A549 (cell line): ENCODE measurements around the gene BANP.

Experiments used
- CHD4 ChIP-seq: fragments of 200-600 bp; sonication (generic); IDR thresholded peaks from 2 replicates; pipeline ENCODE4 v1.6.1; 2016; ENCODE audit warnings: antibody characterized with exemption, mild to moderate bottlenecking, borderline replicate concordance
- EHMT2 ChIP-seq: fragments of 200-600 bp; sonication (generic); IDR thresholded peaks from 2 replicates; pipeline ENCODE4 v1.6.1; 2016; ENCODE audit warnings: antibody characterized with exemption, low read depth, mild to moderate bottlenecking, moderate library complexity
- EP300 ChIP-seq, 2 experiments: fragments of >200 bp; sonication (Bioruptor Twin); formaldehyde crosslinking; IDR thresholded peaks; 2 replicates in 1 of 2; 3 replicates in 1 of 2; pipeline ENCODE4 v1.6.1; 2016 to 2017
- JUN ChIP-seq, 2 experiments: fragments of >200 bp; sonication (Bioruptor Twin); formaldehyde crosslinking; IDR thresholded peaks; 2 replicates in 1 of 2; 3 replicates in 1 of 2; pipeline ENCODE4 v1.6.1; 2016 to 2017
- NFE2L2 ChIP-seq: fragments of 150-350 bp; conservative IDR thresholded peaks from 2 replicates; pipeline ENCODE4 v1.6.1; 2014; ENCODE audit warnings: low read length
- POLR2A ChIP-seq: IDR thresholded peaks from 2 replicates; pipeline ENCODE4 v1.6.1; 2012; ENCODE audit warnings: mild to moderate bottlenecking, low read length
- RCOR1 ChIP-seq: fragments of 150-350 bp; IDR thresholded peaks from 2 replicates; pipeline ENCODE4 v1.6.1; 2014; ENCODE audit warnings: antibody characterized with exemption, low read length, low read depth
- TF ChIP-seq, protein P1 (sequence below): fragments of 250-450 bp; sonication (Bioruptor Pico); IDR thresholded peaks from 2 replicates; pipeline ENCODE4 v1.5.0; 2021; ENCODE audit warnings: mild to moderate bottlenecking, moderate library complexity, borderline replicate concordance
- TF ChIP-seq, protein P2 (sequence below): fragments of >200 bp; sonication (Bioruptor Twin); formaldehyde crosslinking; IDR thresholded peaks from 3 replicates; pipeline ENCODE4 v1.5.1; 2016
- TF ChIP-seq, protein P3 (sequence below): fragments of 150-350 bp; IDR thresholded peaks from 2 replicates; pipeline ENCODE4 v1.6.1; 2014; ENCODE audit warnings: low read depth, mild to moderate bottlenecking, low read length
- TF ChIP-seq, protein P4 (sequence below): fragments of 450-650 bp; IDR thresholded peaks from 2 replicates; pipeline ENCODE4 v1.6.1; 2014; ENCODE audit warnings: antibody characterized with exemption
- TF ChIP-seq, protein P5 (sequence below): IDR thresholded peaks from 2 replicates; pipeline ENCODE4 v1.6.1; 2012
- TF ChIP-seq, protein P6 (sequence below): fragments of 250-450 bp; sonication (Bioruptor Pico); IDR thresholded peaks from 2 replicates; pipeline ENCODE4 v1.5.0; 2020; ENCODE audit warnings: low read depth, mild to moderate bottlenecking, moderate library complexity

DNA sequence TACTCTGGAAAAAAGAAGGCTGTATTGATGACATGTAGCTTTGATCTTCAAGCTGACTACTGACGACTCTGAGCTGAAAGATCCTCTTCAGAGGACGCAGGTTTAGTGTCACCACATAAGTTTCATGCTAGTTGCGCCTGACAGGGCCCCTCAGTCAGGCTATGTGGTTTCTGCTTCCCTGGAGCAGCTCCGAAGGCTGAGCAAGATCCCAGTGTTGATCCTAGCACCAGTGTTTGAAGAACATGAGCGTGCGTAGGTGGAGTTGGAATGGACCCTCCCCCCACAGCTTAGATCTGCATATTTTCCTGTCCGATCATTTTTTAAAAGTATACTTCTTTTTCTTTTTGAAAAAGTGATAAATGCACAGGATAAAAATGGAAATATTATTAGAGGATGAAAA is 17.3 kb downstream of the BANP start:
- TF ChIP-seq, protein P1, sequence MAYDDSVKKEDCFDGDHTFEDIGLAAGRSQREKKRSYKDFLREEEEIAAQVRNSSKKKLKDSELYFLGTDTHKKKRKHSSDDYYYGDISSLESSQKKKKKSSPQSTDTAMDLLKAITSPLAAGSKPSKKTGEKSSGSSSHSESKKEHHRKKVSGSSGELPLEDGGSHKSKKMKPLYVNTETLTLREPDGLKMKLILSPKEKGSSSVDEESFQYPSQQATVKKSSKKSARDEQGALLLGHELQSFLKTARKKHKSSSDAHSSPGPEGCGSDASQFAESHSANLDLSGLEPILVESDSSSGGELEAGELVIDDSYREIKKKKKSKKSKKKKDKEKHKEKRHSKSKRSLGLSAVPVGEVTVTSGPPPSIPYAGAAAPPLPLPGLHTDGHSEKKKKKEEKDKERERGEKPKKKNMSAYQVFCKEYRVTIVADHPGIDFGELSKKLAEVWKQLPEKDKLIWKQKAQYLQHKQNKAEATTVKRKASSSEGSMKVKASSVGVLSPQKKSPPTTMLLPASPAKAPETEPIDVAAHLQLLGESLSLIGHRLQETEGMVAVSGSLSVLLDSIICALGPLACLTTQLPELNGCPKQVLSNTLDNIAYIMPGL (CRISPR knock-in tag): no peak
- TF ChIP-seq EP300 (IDR thresholded peaks at IDR 0.05) (no peak), POLR2A (no peak), CHD4 (no peak), EHMT2 (no peak), NFE2L2 (no peak), RCOR1 (no peak), JUN (IDR thresholded peaks at IDR 0.05) (no peak)
- TF ChIP-seq, protein P2, sequence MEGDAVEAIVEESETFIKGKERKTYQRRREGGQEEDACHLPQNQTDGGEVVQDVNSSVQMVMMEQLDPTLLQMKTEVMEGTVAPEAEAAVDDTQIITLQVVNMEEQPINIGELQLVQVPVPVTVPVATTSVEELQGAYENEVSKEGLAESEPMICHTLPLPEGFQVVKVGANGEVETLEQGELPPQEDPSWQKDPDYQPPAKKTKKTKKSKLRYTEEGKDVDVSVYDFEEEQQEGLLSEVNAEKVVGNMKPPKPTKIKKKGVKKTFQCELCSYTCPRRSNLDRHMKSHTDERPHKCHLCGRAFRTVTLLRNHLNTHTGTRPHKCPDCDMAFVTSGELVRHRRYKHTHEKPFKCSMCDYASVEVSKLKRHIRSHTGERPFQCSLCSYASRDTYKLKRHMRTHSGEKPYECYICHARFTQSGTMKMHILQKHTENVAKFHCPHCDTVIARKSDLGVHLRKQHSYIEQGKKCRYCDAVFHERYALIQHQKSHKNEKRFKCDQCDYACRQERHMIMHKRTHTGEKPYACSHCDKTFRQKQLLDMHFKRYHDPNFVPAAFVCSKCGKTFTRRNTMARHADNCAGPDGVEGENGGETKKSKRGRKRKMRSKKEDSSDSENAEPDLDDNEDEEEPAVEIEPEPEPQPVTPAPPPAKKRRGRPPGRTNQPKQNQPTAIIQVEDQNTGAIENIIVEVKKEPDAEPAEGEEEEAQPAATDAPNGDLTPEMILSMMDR: no peak
- TF ChIP-seq, protein P3, sequence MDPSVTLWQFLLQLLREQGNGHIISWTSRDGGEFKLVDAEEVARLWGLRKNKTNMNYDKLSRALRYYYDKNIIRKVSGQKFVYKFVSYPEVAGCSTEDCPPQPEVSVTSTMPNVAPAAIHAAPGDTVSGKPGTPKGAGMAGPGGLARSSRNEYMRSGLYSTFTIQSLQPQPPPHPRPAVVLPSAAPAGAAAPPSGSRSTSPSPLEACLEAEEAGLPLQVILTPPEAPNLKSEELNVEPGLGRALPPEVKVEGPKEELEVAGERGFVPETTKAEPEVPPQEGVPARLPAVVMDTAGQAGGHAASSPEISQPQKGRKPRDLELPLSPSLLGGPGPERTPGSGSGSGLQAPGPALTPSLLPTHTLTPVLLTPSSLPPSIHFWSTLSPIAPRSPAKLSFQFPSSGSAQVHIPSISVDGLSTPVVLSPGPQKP: no peak
- TF ChIP-seq, protein P4, sequence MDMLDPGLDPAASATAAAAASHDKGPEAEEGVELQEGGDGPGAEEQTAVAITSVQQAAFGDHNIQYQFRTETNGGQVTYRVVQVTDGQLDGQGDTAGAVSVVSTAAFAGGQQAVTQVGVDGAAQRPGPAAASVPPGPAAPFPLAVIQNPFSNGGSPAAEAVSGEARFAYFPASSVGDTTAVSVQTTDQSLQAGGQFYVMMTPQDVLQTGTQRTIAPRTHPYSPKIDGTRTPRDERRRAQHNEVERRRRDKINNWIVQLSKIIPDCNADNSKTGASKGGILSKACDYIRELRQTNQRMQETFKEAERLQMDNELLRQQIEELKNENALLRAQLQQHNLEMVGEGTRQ: no peak
- TF ChIP-seq, protein P5, sequence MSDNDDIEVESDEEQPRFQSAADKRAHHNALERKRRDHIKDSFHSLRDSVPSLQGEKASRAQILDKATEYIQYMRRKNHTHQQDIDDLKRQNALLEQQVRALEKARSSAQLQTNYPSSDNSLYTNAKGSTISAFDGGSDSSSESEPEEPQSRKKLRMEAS: no peak
- TF ChIP-seq, protein P6, sequence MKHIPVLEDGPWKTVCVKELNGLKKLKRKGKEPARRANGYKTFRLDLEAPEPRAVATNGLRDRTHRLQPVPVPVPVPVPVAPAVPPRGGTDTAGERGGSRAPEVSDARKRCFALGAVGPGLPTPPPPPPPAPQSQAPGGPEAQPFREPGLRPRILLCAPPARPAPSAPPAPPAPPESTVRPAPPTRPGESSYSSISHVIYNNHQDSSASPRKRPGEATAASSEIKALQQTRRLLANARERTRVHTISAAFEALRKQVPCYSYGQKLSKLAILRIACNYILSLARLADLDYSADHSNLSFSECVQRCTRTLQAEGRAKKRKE (CRISPR knock-in tag): no peak
